ENCODE measurements around the gene DARS1. TPM values are rescaled to one million over a fixed set of nuclear protein-coding genes. Genes with fewer than 3 reads are reported as not detected.

Gene DARS1
- total and polyA plus RNA-seq, 11 donors = 51.2 to 90.0 (median 58.6) TPM

GRCh38 chr2:136017786-136018185 lies 32.4 kb upstream of the DARS1 start:
- WGBS, 4 donors = 96 to 100% (median 98%) methylated on average over 7 of the region's 7 CpGs

GRCh38 chr2:136016836-136017235 lies 31.4 kb upstream of the DARS1 start:
- no peak for ATAC-seq
- H3K36me3 ChIP-seq = no peaks in the 10 kb centered on the region
- no peak overlapping the region for H3K4me3 ChIP-seq
- H3K27me3 ChIP-seq = no peaks in the 10 kb centered on the region
- peaks cover 7 to 61% (median 17%) of the 10 kb centered on the region in 12 donors for H3K4me1 ChIP-seq
- TF ChIP-seq POLR2A (IDR thresholded peaks at IDR 0.05) = no peak
- TF ChIP-seq, protein P1, sequence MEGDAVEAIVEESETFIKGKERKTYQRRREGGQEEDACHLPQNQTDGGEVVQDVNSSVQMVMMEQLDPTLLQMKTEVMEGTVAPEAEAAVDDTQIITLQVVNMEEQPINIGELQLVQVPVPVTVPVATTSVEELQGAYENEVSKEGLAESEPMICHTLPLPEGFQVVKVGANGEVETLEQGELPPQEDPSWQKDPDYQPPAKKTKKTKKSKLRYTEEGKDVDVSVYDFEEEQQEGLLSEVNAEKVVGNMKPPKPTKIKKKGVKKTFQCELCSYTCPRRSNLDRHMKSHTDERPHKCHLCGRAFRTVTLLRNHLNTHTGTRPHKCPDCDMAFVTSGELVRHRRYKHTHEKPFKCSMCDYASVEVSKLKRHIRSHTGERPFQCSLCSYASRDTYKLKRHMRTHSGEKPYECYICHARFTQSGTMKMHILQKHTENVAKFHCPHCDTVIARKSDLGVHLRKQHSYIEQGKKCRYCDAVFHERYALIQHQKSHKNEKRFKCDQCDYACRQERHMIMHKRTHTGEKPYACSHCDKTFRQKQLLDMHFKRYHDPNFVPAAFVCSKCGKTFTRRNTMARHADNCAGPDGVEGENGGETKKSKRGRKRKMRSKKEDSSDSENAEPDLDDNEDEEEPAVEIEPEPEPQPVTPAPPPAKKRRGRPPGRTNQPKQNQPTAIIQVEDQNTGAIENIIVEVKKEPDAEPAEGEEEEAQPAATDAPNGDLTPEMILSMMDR (IDR thresholded peaks at IDR 0.05) = no peak
- 87 to 91% (median 90%) methylated on average over 3 of the region's 3 CpGs for WGBS, 4 donors
- intact Hi-C loops (cut with DNase I) = loop anchor here in 3 of 10 donors (5.0 to 10.0 kb wide), 2 partner anchors 98 to 100 kb away; partner anchors contain the start of gene CXCR4 (in 3 of the 3)
- no peak overlapping the region for H3K27ac ChIP-seq
- DNase-seq = no peak
- no peaks in the 10 kb centered on the region for H3K9me3 ChIP-seq

More at GRCh38 chr2:136017786-136018185, 32.4 kb upstream of the DARS1 start:
- no peaks in the 10 kb centered on the region for H3K27me3 ChIP-seq
- intact Hi-C loops (cut with DNase I) = loop anchor here in 3 of 10 donors (5.0 to 10.0 kb wide), 2 partner anchors 97 to 100 kb away; partner anchors contain the start of gene CXCR4 (in 3 of the 3)
- H3K27ac ChIP-seq = no peak overlapping the region
- TF ChIP-seq, protein P1 (IDR thresholded peaks at IDR 0.05) = no peak
- TF ChIP-seq POLR2A (IDR thresholded peaks at IDR 0.05) = no peak
- H3K4me1 ChIP-seq = peaks cover 7 to 60% (median 13%) of the 10 kb centered on the region in 12 donors
- ATAC-seq (no peak), DNase-seq (no peak)
- H3K9me3 ChIP-seq = no peaks in the 10 kb centered on the region
- no peaks in the 10 kb centered on the region for H3K36me3 ChIP-seq
- H3K4me3 ChIP-seq = no peak overlapping the region

- no peak for TF ChIP-seq POLR2A (IDR thresholded peaks at IDR 0.05)
- TF ChIP-seq, protein P1 (IDR thresholded peaks at IDR 0.05) = no peak
- DNase-seq = no peak
- H3K9me3 ChIP-seq = no peaks in the 10 kb centered on the region
- peaks cover 7 to 60% (median 17%) of the 10 kb centered on the region in 12 donors for H3K4me1 ChIP-seq
- no peak for ATAC-seq
- no peak overlapping the region for H3K4me3 ChIP-seq
- intact Hi-C loops (cut with DNase I) = loop anchor here in 3 of 10 donors (5.0 to 10.0 kb wide), 2 partner anchors 98 to 101 kb away; partner anchors contain the start of gene CXCR4 (in 3 of the 3)
- no peaks in the 10 kb centered on the region for H3K36me3 ChIP-seq
- H3K27ac ChIP-seq = no peak overlapping the region
- WGBS, 4 donors = 88 to 90% (median 89%) methylated on average over 2 of the region's 2 CpGs
- no peaks in the 10 kb centered on the region for H3K27me3 ChIP-seq
Measured at GRCh38 chr2:136016427-136016826, 31.0 kb upstream of the DARS1 start.

- intact Hi-C loops (cut with DNase I) = loop anchor here in 4 of 10 donors (2.0 to 10.0 kb wide), 3 partner anchors 99 to 102 kb away; partner anchors contain the start of gene CXCR4 (in 3 of the 4)
- Histone ChIP-seq H3K4me3 (no peak overlapping the region), H3K4me1 (peaks cover 7 to 60% (median 17%) of the 10 kb centered on the region in 12 donors)
Measured at GRCh38 chr2:136015699-136016098, 30.3 kb upstream of the DARS1 start.

More at GRCh38 chr2:136015699-136016098, 30.3 kb upstream of the DARS1 start:
- DNase-seq = no peak
- H3K36me3 ChIP-seq = no peaks in the 10 kb centered on the region
- no peak overlapping the region for H3K27ac ChIP-seq
- no peak for ATAC-seq
- WGBS, 4 donors = 71 to 92% (median 76%) methylated on average over 1 of the region's 1 CpG
- H3K9me3 ChIP-seq = no peaks in the 10 kb centered on the region
- TF ChIP-seq, protein P1 (IDR thresholded peaks at IDR 0.05) = no peak
- no peak for TF ChIP-seq POLR2A (IDR thresholded peaks at IDR 0.05)
- no peaks in the 10 kb centered on the region for H3K27me3 ChIP-seq
